NCI-H1417 (cell line): ENCODE measurements around the gene BCAN.
"Not testable (repeated sequence)": the region's sequence is repeated elsewhere in the genome, so short reads cannot be mapped to it uniquely, and the experiment has no call there.

Source experiments
- DNase-seq, 3 experiments: peaks; one replicate each; lab custom pipeline; 2025; lab: John Stamatoyannopoulos, UW

The BCAN gene, protein sequence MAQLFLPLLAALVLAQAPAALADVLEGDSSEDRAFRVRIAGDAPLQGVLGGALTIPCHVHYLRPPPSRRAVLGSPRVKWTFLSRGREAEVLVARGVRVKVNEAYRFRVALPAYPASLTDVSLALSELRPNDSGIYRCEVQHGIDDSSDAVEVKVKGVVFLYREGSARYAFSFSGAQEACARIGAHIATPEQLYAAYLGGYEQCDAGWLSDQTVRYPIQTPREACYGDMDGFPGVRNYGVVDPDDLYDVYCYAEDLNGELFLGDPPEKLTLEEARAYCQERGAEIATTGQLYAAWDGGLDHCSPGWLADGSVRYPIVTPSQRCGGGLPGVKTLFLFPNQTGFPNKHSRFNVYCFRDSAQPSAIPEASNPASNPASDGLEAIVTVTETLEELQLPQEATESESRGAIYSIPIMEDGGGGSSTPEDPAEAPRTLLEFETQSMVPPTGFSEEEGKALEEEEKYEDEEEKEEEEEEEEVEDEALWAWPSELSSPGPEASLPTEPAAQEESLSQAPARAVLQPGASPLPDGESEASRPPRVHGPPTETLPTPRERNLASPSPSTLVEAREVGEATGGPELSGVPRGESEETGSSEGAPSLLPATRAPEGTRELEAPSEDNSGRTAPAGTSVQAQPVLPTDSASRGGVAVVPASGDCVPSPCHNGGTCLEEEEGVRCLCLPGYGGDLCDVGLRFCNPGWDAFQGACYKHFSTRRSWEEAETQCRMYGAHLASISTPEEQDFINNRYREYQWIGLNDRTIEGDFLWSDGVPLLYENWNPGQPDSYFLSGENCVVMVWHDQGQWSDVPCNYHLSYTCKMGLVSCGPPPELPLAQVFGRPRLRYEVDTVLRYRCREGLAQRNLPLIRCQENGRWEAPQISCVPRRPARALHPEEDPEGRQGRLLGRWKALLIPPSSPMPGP

DNA sequence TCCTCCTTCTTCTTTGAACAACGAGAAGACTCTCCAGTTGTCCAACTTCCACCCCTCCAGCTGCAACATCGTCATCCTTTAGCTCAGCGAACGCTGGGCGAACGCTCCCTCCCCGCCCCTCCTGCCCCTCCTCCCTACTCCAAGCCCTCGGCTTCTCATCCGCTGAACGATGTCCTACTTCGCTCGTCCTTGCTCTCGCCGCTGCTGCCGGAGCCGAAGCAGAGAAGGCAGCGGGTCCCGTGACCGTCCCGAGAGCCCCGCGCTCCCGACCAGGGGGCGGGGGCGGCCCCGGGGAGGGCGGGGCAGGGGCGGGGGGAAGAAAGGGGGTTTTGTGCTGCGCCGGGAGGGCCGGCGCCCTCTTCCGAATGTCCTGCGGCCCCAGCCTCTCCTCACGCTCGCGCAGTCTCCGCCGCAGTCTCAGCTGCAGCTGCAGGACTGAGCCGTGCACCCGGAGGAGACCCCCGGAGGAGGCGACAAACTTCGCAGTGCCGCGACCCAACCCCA is at the start of gene BCAN:
Gene BCAN (plus strand): TSS at position 357 of the 504 bp plus-strand sequence. CDS start 3,938 bp downstream, outside the sequence.
- peak in 2 of 3 experiments; percentile 18 to 67 for DNase-seq

DNA sequence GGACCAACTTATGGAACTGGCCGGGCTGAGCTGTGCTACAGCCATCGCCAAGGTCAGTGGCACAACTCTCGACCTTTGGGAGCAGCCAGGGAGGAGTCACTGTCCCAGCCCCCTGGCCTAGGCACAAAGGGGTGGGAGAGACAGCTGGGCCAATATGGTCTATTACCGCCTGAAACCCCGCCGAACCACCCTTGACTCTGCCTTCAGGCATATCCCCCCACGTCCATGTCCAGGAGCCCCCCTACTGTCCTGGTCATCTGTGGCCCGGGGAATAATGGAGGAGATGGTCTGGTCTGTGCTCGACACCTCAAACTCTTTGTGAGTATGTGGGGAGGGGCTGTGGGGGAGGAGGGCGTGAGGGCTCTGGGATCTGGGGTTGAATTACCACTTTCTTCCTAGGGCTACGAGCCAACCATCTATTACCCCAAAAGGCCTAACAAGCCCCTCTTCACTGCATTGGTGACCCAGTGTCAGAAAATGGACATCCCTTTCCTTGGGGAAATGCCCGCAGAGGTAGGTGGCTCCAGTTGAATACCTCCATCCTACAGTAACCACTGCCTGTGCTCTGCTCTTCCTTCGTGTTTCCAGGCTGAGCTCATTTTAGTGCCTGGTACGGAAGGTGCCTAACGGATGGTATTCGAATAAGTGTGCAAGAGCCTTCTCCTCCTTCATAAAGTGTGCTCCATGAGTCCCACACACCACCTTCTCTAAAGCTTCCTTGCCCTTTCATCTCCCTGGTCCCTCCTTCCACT is 49.6 kb upstream of the BCAN start:
- no peak for DNase-seq

DNA sequence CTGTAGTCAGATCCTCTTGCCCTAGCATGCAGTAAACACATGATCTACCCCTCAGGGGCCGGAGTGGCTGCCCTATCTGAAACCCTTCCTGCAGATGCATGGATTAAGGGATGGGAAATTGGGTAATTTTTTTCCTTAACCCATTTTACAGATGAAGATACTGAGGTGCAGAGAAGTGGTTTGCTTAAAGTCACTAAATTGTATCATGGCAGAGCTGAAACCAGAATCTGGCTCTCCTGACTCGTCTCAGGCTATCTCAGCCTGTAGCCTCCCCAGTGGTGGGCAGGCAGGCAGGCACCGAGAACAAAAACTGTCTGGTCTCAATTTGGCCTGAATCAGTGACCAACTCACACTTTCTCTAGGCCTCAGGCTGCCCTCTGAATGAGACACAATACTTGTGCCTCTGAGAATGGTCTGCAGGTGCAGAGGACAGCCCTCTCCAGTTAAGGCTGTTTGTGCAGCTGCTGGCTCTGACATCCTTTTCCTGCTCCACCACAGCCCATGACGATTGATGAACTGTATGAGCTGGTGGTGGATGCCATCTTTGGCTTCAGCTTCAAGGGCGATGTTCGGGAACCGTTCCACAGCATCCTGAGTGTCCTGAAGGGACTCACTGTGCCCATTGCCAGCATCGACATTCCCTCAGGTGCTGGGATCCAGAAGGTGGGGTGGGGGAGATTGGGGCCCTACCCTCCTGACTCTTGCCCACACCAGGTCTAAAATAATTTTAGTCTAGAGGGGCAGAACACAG is 48.8 kb upstream of the BCAN start:
- peak in 1 of 3 experiments; percentile 53 for DNase-seq

DNA sequence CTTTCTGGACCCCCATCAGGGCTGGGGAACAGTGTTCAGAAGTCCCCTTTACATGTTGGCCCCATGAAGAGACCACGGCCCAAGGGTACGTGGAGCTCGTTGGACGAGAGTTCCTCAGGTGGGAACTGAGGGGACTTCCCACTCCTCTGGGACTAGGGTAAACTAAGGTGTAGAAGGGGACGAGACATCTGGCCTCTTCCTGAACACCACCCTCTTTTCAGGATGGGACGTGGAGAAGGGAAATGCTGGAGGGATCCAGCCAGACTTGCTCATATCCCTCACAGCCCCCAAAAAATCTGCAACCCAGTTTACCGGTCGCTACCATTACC is 48.3 kb upstream of the BCAN start:
- DNase-seq, result no peak

DNA sequence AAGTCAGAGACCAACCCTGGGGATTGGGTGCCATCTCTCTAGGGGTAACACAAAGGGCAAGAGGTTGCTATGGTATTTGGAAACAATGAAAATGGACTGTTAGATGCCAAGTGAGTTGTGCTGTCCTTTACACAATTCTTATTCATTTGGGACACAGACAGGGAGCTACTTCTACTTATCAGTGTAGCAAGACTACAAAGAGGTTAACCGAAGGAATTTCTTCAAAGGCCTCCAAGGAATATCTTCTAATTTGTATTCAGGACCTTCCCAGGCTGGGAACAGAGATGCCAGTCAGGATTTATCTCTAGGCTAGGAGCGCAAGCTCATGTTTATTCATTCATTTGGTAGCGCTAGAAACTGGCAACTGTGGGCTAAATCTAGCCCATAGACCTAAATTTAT is 47.7 kb upstream of the BCAN start:
- no peak for DNase-seq

DNA sequence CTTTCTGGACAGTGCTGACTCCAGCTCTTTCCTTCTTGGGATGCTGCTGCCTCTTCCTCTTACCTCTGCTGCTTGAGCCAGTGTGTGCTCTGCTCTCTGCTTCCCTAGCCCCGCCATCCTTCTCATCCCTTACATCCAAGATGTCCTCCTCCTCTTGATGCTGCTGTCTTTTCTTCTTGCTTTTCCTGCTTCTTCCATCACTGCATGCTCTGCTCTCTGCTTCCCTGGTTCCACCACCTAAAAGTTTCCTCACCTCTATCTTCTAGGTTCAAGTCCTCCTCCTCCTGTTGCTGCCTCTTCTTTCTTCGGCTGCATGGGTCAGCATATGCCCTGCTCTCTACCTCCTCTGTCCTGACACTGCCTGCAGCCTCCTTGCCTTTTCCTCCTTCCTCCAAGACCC is 46.9 kb upstream of the BCAN start:
- DNase-seq, result no peak

DNA sequence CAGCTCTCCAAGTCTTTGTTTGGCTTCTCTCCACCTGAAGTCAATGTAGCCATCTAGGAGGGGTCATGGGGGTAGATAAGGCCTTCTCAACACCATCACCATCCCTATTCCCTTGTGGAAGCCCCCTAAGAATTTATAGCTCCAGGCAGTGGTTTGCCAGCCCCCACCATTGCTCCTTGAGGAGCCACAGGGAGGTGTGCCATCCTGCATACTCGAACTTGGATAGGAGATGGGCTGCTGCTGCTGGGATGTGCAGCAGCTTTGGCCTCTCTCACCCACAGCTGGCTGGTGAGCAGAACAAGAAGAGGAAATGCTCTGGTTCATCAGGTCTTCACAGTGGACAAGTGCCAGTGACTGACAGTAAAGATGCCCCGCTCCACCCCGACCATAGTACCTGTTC is 45.5 kb upstream of the BCAN start:
- DNase-seq, result no peak

DNA sequence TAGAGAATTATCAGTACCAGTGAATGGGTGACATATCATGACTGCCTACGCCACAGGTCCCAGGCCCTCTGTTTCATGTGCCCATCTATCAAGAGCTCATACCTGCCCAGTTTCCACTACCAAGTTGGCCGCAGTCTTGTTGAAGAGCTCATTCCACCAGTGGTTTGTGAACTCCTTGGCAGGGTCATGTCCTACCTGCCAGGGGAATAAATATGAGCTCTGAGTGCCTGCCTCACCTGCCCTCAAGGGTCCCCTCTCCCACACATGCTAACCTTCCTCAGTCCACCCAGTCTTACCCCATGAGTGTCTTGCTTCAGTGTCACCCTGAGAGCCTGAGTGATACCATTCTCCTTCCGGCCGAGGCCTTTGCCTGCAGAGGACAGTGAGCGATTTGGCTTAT is 43.8 kb upstream of the BCAN start:
- DNase-seq, result no peak

DNA sequence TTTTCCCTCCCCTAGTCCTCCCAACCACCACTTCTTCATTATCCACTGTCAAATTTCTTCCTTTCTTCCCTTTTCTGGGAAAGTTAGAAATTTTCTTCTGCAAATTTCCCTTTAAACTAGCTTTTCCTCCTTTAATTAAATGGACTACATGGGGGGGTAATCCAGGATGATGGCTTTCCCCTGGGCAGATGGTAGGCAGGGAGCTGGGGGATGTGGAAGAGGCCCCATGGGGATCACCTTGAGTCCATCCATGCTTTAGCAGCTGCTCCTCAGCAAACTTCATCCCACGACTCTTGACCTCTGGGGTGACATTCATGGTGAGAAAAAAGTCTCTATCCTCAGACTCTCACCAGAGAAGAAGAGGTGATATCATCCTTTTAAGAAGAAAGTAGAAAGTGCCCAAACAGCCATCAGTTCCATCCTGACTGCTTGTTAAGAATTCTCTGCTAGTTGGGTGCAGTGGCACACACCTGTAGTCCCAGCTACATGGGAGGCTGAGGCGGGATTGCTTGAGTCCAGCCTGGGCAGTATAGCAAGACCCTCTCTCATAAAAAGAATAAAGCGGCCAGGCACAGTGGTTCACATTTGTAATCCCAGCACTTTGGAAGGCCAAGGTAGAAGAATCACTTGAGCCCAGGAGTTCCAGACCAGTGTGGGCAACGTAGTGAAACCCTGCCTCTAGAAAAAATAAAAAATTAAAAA is 43.0 kb upstream of the BCAN start:
- DNase-seq, result no peak

DNA sequence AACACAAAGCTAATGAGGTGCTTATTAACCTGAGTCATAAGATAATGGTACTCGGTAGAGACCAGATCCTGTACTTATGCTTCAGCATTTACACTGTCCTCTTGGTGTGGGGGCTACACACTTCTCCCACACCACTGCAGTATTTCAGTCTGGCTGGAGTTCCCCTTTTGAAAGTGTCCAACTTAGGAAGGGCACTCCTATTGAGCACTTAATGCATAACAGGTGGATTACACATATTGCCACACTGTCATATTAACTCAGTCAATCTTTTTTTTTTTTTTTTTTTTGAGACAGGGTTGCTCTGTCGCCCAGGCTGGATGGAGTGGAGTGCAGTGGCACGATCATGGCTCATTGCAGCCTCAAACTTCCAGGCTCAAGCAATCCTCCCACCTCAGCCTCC is 42.1 kb upstream of the BCAN start:
- DNase-seq, result no peak

DNA sequence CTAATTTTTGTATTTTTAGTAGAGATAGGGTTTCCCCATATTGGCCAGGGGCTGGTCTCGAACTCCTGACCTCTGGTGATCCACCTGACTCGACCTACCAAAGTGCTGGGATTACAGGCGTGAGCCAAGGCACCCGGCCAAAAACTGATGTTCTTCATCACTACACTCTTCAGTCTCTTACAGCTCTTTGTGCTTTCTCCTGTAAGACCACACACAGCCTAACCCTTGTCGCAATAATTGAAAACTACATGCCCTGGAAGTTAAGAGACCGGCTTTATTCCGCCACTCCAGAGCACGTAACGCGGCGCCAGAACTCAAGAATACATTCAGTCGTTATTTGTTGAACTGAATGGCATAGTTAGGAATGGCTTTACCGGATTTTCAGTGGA is 41.2 kb upstream of the BCAN start:
- DNase-seq, result no peak

DNA sequence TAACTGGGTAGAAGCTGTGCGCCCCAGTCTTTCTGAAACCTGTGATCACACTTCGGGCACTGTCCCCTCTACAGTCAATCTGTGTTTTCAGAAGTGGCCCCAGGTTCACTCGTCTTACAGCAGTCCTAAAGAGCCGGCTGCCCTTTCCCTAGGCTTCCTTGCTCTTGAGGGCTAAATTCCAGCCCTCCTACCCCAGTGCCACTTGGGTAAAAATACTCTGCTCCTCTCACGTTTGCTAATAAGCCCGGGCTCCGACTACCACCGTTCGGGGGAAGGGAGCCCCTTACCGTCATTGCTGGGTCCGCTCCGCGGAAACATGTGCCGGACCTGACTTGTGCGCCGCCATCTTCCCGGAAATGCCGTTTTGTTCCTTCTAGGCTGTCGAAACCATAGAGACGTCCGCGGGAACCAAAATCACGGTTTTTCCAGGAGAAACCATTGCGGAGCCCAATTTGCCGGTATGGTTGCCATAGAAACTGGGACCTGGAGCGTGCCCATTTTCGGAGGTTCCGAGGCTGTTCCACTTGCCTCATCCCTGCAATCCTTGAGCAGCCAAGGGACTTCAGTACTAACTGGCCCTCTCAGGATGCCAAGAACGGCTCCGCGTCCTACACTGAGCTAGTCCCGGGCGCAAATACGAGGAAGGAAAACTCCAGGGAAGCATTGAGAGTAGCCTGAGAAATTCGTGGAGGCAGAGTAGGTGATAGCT is 40.6 kb upstream of the BCAN start, which contains the start of gene GPATCH4:
Gene GPATCH4 (minus strand): TSS at position 358 of the 709 bp plus-strand sequence.
- DNase-seq, result peak; percentile 89 to 92 (median 91)

DNA sequence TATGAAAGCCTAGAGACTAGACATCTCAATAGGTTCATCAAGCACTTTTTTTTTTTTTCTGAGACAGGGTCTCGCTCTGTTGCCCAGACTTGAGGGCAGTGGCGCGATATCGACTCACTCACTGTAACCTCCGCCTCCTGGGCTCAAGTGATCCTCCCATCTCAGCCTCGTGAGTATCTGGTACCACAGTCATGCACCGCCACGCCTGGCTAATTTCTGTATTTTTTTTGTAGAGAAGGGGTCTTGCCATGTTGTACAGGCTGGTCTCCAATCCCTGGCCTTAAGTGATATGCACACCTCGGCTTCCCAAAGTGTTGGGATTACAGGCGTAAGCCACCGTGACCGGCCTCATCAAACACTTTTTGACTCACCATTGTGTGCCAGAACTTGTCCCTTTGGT is 40.0 kb upstream of the BCAN start:
- peak in 1 of 3 experiments; percentile 44 for DNase-seq

DNA sequence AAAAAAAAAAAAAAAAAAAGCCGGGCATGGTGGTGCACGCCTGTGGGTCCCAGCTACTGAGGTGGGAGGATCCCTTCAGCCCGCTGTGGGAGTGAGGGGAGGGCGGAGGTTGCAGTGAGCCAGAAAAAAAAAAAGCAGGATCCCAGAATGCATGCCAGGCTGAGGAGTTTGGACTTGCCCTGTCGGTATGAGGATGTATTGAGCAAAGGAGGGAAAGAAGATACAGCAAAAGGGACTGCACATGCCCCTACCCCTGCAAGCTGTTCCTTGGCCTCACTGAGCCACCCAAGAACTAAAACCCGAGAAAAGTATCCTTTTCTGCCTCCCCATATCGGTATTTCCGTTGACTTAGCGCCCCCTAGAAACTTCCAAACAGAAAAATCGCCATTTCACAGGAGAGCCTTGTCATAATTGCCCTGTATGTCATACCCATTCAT is 39.3 kb upstream of the BCAN start:
- no peak for DNase-seq

DNA sequence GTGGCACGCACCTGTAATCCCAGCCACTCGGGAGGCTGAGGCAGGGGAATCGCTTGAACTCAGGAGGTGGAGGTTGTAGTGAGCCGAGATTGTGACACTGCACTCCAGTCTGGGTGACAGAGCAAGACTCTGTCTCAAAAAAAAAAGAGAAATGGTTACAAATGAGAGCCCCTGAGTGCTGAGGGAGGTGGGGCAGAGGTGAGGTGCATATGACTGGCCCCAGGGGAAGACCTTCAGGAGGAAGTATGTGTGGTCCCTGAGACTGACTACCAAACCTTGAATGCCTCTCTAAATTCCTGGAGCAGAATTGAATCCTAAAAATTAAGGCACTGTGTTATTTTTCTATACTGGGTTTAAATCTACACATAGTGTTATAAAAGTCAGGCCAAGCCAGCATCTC is 34.6 kb upstream of the BCAN start:
- DNase-seq, result not testable (repeated sequence)

DNA sequence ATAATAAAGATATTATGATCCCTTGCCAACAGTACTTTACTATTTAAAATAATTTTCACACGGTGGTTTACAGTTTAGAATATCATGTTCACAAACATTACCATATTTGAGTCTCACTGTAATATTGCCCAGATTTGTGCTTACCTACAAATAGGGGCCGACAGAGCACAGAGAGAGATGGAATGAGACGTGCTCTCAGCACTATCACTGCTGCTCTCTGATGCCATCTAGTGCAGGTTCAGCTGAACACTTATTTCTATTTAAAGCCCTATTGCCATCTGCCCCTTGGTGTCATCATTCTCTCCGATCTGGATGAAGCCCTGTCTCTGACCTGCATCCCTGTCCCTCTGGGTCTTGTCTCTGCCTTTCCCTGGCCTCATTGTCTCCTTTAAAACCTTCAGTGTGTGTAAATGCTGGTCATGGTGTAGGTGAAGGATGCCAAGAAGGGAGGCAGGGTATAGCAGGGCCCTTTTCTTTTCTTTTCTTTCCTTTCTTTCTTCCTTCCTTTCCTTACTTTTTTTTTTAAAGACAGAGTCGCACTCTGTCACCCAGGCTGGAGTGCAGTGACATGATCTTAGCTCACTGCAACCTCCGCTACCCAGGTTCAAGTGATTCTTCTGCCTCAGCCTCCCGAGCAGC is 33.8 kb upstream of the BCAN start:
- peak; percentile 63 to 87 (median 86) for DNase-seq

DNA sequence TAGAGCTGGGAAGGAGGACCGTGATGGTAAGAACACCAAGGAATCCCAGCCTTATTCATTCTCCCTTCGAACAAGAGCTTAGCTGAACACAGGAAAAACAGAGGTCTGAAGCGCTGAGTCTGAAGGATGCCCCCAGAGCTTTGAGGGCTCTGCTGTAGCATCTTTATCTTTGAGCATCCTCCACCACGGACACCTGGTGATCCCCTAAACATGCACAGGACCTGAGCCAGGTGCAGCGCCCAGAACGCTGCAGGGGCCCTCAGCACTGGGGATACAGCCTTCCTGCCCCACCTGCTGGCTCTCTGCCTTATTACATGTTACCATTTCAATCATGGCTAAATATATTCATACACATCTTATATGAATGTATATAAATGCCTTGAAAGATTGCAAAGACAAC is 32.9 kb upstream of the BCAN start:
- peak; percentile 64 to 84 (median 69) for DNase-seq

DNA sequence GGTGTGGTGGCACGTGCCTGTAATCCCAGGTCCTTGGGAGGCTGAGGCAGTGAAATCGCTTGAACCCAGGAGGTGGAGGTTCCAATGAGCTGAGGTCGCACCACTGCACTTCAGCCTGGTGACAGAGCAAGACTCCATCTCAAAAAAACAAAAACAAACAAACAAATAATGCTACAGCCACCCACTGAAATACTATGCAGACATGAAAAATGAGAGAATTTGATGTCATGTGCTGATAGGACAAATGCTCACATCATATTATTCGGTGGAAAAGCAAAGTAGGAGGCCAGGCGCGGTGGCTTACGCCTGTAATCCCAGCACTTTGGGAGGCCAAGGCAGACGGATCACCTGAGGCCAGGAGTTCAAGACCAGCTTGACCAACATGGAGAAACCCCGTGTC is 31.8 kb upstream of the BCAN start:
- not testable (repeated sequence) for DNase-seq

DNA sequence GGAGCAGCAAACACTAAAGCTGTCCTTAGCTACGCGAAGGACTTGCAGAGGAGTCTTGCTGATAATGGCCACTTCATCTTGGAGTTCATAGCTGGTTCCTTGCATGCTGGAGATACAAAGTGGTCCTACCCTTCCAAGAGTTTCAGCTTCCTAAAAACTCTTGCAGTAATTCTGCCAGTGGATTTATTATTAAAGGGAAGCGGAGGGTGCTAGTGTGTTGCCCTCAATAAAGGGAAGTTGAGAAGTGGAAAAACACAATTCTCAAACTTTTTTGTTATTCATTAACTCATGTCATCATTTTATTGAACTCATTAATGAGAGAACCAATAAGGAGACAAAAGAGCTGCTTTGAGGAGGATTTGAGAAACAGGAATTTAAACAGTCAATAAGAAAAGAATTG is 29.3 kb upstream of the BCAN start:
- DNase-seq, result no peak

DNA sequence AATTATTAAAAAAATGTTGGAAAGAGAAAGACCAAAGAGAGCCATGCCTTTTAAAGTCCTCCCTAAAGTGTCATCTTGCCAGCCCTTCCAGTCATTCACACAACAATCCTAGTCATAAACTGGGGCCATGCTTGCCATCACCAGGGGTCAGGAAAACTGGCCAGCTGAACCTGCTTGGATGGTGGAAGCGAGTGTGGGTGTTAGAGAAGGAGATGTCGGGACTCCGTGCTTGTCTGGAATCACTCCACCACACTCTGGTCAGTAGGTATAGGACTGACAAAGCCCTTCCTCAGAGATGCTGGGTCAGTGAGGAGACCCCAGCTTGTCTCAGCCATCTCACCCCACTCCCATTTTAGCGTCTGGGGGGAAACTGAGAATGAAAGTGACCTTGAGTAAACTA is 26.0 kb upstream of the BCAN start:
- DNase-seq, result no peak
